Epithelial cell of proximal tubule (primary cell): Measurements from ENCODE around the gene DIPK2A. TPM values are rescaled to one million over a fixed set of nuclear protein-coding genes. Genes with fewer than 3 reads are reported as not detected.

ENCODE experiments used
- DNase-seq: peaks from one replicate; pipeline ENCODE4 v3.0.0-alpha.2; 2011; ENCODE audit warnings: low read depth
- H3K4me3 ChIP-seq: 2 replicates; pipeline ENCODE4 v1.5.1; 2011; ENCODE audit warnings: low read depth, mild to moderate bottlenecking, low read length
- CTCF ChIP-seq: conservative IDR thresholded peaks from 2 replicates; pipeline ENCODE4 v1.5.1; 2012; ENCODE audit warnings: low read depth, mild to moderate bottlenecking, low read length
- total RNA-seq: library from RNA; depleted of rRNA; stranded (reverse); fragments of >200 nt; gene quantifications from 2 replicates; pipeline ENCODE4 v1.2.3, GENCODE V29; 2015

Gene DIPK2A
- total RNA-seq, 1 donor from 2014 or later, result 12.6 TPM

- no peak for TF ChIP-seq CTCF
- H3K4me3 ChIP-seq, result no peak overlapping the region
- no peak for DNase-seq
Measured at GRCh38 chr3:143988306-143988705, 16.7 kb downstream of the DIPK2A start.

- no peak overlapping the region for H3K4me3 ChIP-seq
- DNase-seq, result no peak
- TF ChIP-seq CTCF, result no peak
Measured at GRCh38 chr3:143989461-143989860, 17.8 kb downstream of the DIPK2A start.

- no peak for DNase-seq
- no peak overlapping the region for H3K4me3 ChIP-seq
- TF ChIP-seq CTCF, result no peak
Measured at GRCh38 chr3:143991713-143992112, 20.1 kb downstream of the DIPK2A start.

GRCh38 chr3:143998266-143998665, 26.6 kb downstream of the DIPK2A start:
- H3K4me3 ChIP-seq, result no peak overlapping the region
- DNase-seq, result no peak
- no peak for TF ChIP-seq CTCF

GRCh38 chr3:144003051-144003450, 31.4 kb downstream of the DIPK2A start:
- no peak for DNase-seq
- TF ChIP-seq CTCF, result no peak
- no peak overlapping the region for H3K4me3 ChIP-seq

- no peak for DNase-seq
- no peak overlapping the region for H3K4me3 ChIP-seq
- TF ChIP-seq CTCF, result no peak
Measured at GRCh38 chr3:144010371-144010770, 38.7 kb downstream of the DIPK2A start.

- H3K4me3 ChIP-seq, result no peak overlapping the region
- no peak for TF ChIP-seq CTCF
- DNase-seq, result no peak
Measured at GRCh38 chr3:144011251-144011799, 39.7 kb downstream of the DIPK2A start.
